Upper lobe of left lung (tissue), 4 donors: ENCODE measurements around the gene FAM184B.

Experiments used
- POLR2AphosphoS5 ChIP-seq, 2 donors: sonication (generic); formaldehyde crosslinking; IDR thresholded peaks; one replicate each; pipeline ENCODE4 v1.5.1; 2017; ENCODE audit warnings: antibody characterized with exemption in 2 of 2
- TF ChIP-seq, protein P1 (sequence below), 6 experiments: fragments of 450-650 bp in 4 of 6; fragments of 200-600 bp in 2 of 6; sonication (generic) in 2 of 6; IDR thresholded peaks; one replicate each; pipeline ENCODE4 v1.5.1; 2016 to 2019; ENCODE audit warnings: antibody characterized with exemption in 6 of 6

- TF ChIP-seq, protein P1, sequence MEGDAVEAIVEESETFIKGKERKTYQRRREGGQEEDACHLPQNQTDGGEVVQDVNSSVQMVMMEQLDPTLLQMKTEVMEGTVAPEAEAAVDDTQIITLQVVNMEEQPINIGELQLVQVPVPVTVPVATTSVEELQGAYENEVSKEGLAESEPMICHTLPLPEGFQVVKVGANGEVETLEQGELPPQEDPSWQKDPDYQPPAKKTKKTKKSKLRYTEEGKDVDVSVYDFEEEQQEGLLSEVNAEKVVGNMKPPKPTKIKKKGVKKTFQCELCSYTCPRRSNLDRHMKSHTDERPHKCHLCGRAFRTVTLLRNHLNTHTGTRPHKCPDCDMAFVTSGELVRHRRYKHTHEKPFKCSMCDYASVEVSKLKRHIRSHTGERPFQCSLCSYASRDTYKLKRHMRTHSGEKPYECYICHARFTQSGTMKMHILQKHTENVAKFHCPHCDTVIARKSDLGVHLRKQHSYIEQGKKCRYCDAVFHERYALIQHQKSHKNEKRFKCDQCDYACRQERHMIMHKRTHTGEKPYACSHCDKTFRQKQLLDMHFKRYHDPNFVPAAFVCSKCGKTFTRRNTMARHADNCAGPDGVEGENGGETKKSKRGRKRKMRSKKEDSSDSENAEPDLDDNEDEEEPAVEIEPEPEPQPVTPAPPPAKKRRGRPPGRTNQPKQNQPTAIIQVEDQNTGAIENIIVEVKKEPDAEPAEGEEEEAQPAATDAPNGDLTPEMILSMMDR (IDR thresholded peaks at IDR 0.05), result no peak
- no peak for TF ChIP-seq POLR2AphosphoS5 (IDR thresholded peaks at IDR 0.05)
These were observed 162.5 kb downstream of the FAM184B start for GRCh38 chr4:17618926-17619325.
